Measurements from ENCODE around the gene LRP1.

Gene LRP1

GRCh38 chr12:57138526-57139272, 10.4 kb downstream of the LRP1 start:
- no peak for DNase-seq

- no peak for DNase-seq
Observed at GRCh38 chr12:57139796-57140649, 11.7 kb downstream of the LRP1 start.

- no peak for DNase-seq
Observed at GRCh38 chr12:57141249-57141648, 13.0 kb downstream of the LRP1 start.

GRCh38 chr12:57142121-57142520, 13.8 kb downstream of the LRP1 start:
- no peak for DNase-seq

GRCh38 chr12:57142727-57143126, 14.4 kb downstream of the LRP1 start:
- no peak for DNase-seq

- no peak for DNase-seq
Observed at GRCh38 chr12:57143454-57143853, 15.2 kb downstream of the LRP1 start.

GRCh38 chr12:57145460-57146059, 17.3 kb downstream of the LRP1 start:
- DNase-seq: no peak

- DNase-seq: no peak
Observed at GRCh38 chr12:57146092-57146491, 17.8 kb downstream of the LRP1 start.

- DNase-seq: no peak
Observed at GRCh38 chr12:57146961-57147944, 19.0 kb downstream of the LRP1 start, which contains the start of gene LRP1-AS. TSS of gene LRP1-AS (minus strand) at chr12:57147619.

GRCh38 chr12:57148469-57149244, 20.4 kb downstream of the LRP1 start:
- no peak for DNase-seq

- DNase-seq: no peak
Observed at GRCh38 chr12:57149245-57149900, 21.1 kb downstream of the LRP1 start.

- DNase-seq: no peak
Observed at GRCh38 chr12:57150400-57151000, 22.2 kb downstream of the LRP1 start.

- DNase-seq: no peak
Observed at GRCh38 chr12:57151741-57152630, 23.7 kb downstream of the LRP1 start.

GRCh38 chr12:57152639-57153038, 24.4 kb downstream of the LRP1 start:
- no peak for DNase-seq

- no peak for DNase-seq
Observed at GRCh38 chr12:57153415-57153997, 25.2 kb downstream of the LRP1 start.

- DNase-seq: no peak
Observed at GRCh38 chr12:57154076-57154475, 25.8 kb downstream of the LRP1 start.

GRCh38 chr12:57154804-57155434, 26.6 kb downstream of the LRP1 start:
- no peak for DNase-seq

- DNase-seq: no peak
Observed at GRCh38 chr12:57156701-57157403, 28.6 kb downstream of the LRP1 start.
